Measurements from ENCODE around the gene CTAGE6.
A peak's percentile ranks its signal among the peaks of the same experiment; 100 is the strongest.
"Not testable (repeated sequence)": the region's sequence is repeated elsewhere in the genome, so short reads cannot be mapped to it uniquely, and the experiment has no call there.

CTAGE6 gene

GRCh38 chr7:143745340-143745739 is 12.2 kb downstream of the CTAGE6 start:
- not testable (repeated sequence) for H3K36me3 ChIP-seq (replicated peaks in 1 of 2; ENCODE audit: control insufficient read depth in 2 of 2, insufficient read depth in 2 of 2, low read length in 2 of 2); H3K27me3 ChIP-seq (ENCODE audit: control insufficient read depth in 3 of 3, insufficient read depth in 3 of 3, low read depth in 1 of 3, low read length in 3 of 3); H2BK5ac ChIP-seq (ENCODE audit: low read length); H3K4me2 ChIP-seq (ENCODE audit: insufficient read depth, low read length, poor library complexity, severe bottlenecking); H2AFZ ChIP-seq (ENCODE audit: low read length); H3K4ac ChIP-seq (ENCODE audit: low read length); H3K79me1 ChIP-seq (ENCODE audit: low read depth, low read length); H4K91ac ChIP-seq (ENCODE audit: low read depth, low read length, poor library complexity); H3K4me3 ChIP-seq (ENCODE audit: low read length in 2 of 2); H4K8ac ChIP-seq (ENCODE audit: low read depth, low read length); H3K14ac ChIP-seq (ENCODE audit: low read length); DNase-seq (ENCODE audit: low spot score); H3K4me1 ChIP-seq (ENCODE audit: control insufficient read depth in 2 of 2, insufficient read depth in 1 of 2, low read depth in 1 of 2, low read length in 2 of 2); H3K9ac ChIP-seq (ENCODE audit: low read depth, low read length, poor library complexity); H3K18ac ChIP-seq (ENCODE audit: low read length); H2BK12ac ChIP-seq (ENCODE audit: low read length); H3K9me3 ChIP-seq (replicated peaks in 1 of 2; ENCODE audit: control insufficient read depth in 2 of 2, insufficient read depth in 1 of 2, low read depth in 1 of 2, low read length in 2 of 2); H2BK15ac ChIP-seq (ENCODE audit: low read length); H2BK120ac ChIP-seq (ENCODE audit: low read depth, low read length); H3K27ac ChIP-seq (replicated peaks; ENCODE audit: low read length); H2AK5ac ChIP-seq (ENCODE audit: low read depth, low read length); H3K23ac ChIP-seq (ENCODE audit: low read depth, low read length, poor library complexity)
- no CpG with 5 or more reads among the region's 4 CpGs for WGBS, 2 donors (ENCODE audit: extremely low coverage in 2 of 2, insufficient read length in 2 of 2, insufficient replicate concordance in 1 of 2)

- H2BK15ac ChIP-seq (ENCODE audit: low read length); H3K14ac ChIP-seq (ENCODE audit: low read length); H3K18ac ChIP-seq (ENCODE audit: low read length); H3K36me3 ChIP-seq (replicated peaks in 1 of 2; ENCODE audit: control insufficient read depth in 2 of 2, insufficient read depth in 2 of 2, low read length in 2 of 2); H4K91ac ChIP-seq (ENCODE audit: low read depth, low read length, poor library complexity); H3K27ac ChIP-seq (replicated peaks; ENCODE audit: low read length); H3K4me3 ChIP-seq (ENCODE audit: low read length in 2 of 2); H2BK12ac ChIP-seq (ENCODE audit: low read length); H2AFZ ChIP-seq (ENCODE audit: low read length); H3K4me2 ChIP-seq (ENCODE audit: insufficient read depth, low read length, poor library complexity, severe bottlenecking); H3K4me1 ChIP-seq (ENCODE audit: control insufficient read depth in 2 of 2, insufficient read depth in 1 of 2, low read depth in 1 of 2, low read length in 2 of 2); H2AK5ac ChIP-seq (ENCODE audit: low read depth, low read length); H2BK5ac ChIP-seq (ENCODE audit: low read length); H3K9ac ChIP-seq (ENCODE audit: low read depth, low read length, poor library complexity); H3K4ac ChIP-seq (ENCODE audit: low read length); H3K27me3 ChIP-seq (ENCODE audit: control insufficient read depth in 3 of 3, insufficient read depth in 3 of 3, low read depth in 1 of 3, low read length in 3 of 3); H4K8ac ChIP-seq (ENCODE audit: low read depth, low read length); H3K23ac ChIP-seq (ENCODE audit: low read depth, low read length, poor library complexity); H3K79me1 ChIP-seq (ENCODE audit: low read depth, low read length); H3K9me3 ChIP-seq (replicated peaks in 1 of 2; ENCODE audit: control insufficient read depth in 2 of 2, insufficient read depth in 1 of 2, low read depth in 1 of 2, low read length in 2 of 2); H2BK120ac ChIP-seq (ENCODE audit: low read depth, low read length): not testable (repeated sequence)
- DNase-seq (ENCODE audit: low spot score) = peak; percentile 15
- WGBS, 2 donors (ENCODE audit: extremely low coverage in 2 of 2, insufficient read length in 2 of 2, insufficient replicate concordance in 1 of 2) = no CpG with 5 or more reads among the region's 5 CpGs
These were observed 20.3 kb downstream of the CTAGE6 start for GRCh38 chr7:143737037-143737819.

- Histone ChIP-seq H3K4me1 (ENCODE audit: control insufficient read depth in 2 of 2, insufficient read depth in 1 of 2, low read depth in 1 of 2, low read length in 2 of 2) (no peaks in the 10 kb centered on the region), H3K9ac (ENCODE audit: low read depth, low read length, poor library complexity) (no peak overlapping the region), H3K36me3 (replicated peaks in 1 of 2; ENCODE audit: control insufficient read depth in 2 of 2, insufficient read depth in 2 of 2, low read length in 2 of 2) (peaks cover 0 to 2% of the 10 kb centered on the region in 2 donors)
These were observed 21.5 kb downstream of the CTAGE6 start for GRCh38 chr7:143735962-143736361.

GRCh38 chr7:143733876-143734275 is 23.6 kb downstream of the CTAGE6 start:
- Histone ChIP-seq H3K4me1 (ENCODE audit: control insufficient read depth in 2 of 2, insufficient read depth in 1 of 2, low read depth in 1 of 2, low read length in 2 of 2) (no peaks in the 10 kb centered on the region), H3K18ac (ENCODE audit: low read length) (no peak overlapping the region), H3K14ac (ENCODE audit: low read length) (no peak overlapping the region), H3K4me3 (ENCODE audit: low read length in 2 of 2) (no peak overlapping the region), H3K9me3 (replicated peaks in 1 of 2; ENCODE audit: control insufficient read depth in 2 of 2, insufficient read depth in 1 of 2, low read depth in 1 of 2, low read length in 2 of 2) (no peaks in the 10 kb centered on the region), H3K4ac (ENCODE audit: low read length) (no peak overlapping the region), H2BK5ac (ENCODE audit: low read length) (no peak overlapping the region), H4K91ac (ENCODE audit: low read depth, low read length, poor library complexity) (no peak overlapping the region), H3K9ac (ENCODE audit: low read depth, low read length, poor library complexity) (no peak overlapping the region), H2BK15ac (ENCODE audit: low read length) (no peak overlapping the region), H3K27me3 (ENCODE audit: control insufficient read depth in 3 of 3, insufficient read depth in 3 of 3, low read depth in 1 of 3, low read length in 3 of 3) (no peaks in the 10 kb centered on the region), H3K79me1 (ENCODE audit: low read depth, low read length) (no peaks in the 10 kb centered on the region), H3K27ac (replicated peaks; ENCODE audit: low read length) (no peak overlapping the region), H3K4me2 (ENCODE audit: insufficient read depth, low read length, poor library complexity, severe bottlenecking) (no peak overlapping the region), H2BK12ac (ENCODE audit: low read length) (no peak overlapping the region), H4K8ac (ENCODE audit: low read depth, low read length) (no peak overlapping the region), H2BK120ac (ENCODE audit: low read depth, low read length) (no peak overlapping the region), H3K36me3 (replicated peaks in 1 of 2; ENCODE audit: control insufficient read depth in 2 of 2, insufficient read depth in 2 of 2, low read length in 2 of 2) (peaks cover 0 to 2% of the 10 kb centered on the region in 2 donors), H3K23ac (ENCODE audit: low read depth, low read length, poor library complexity) (no peak overlapping the region), H2AFZ (ENCODE audit: low read length) (no peak overlapping the region), H2AK5ac (ENCODE audit: low read depth, low read length) (no peak overlapping the region)
- no CpG with 5 or more reads among the region's 5 CpGs for WGBS, 2 donors (ENCODE audit: extremely low coverage in 2 of 2, insufficient read length in 2 of 2, insufficient replicate concordance in 1 of 2)
- no peak for DNase-seq (ENCODE audit: low spot score)

More at GRCh38 chr7:143735962-143736361, 21.5 kb downstream of the CTAGE6 start:
- H3K4me3 ChIP-seq (ENCODE audit: low read length in 2 of 2) = no peak overlapping the region
- no peak overlapping the region for H3K18ac ChIP-seq (ENCODE audit: low read length)
- no peak overlapping the region for H2BK120ac ChIP-seq (ENCODE audit: low read depth, low read length)
- H3K27ac ChIP-seq (replicated peaks; ENCODE audit: low read length) = no peak overlapping the region
- H2AK5ac ChIP-seq (ENCODE audit: low read depth, low read length) = no peak overlapping the region
- H3K9me3 ChIP-seq (replicated peaks in 1 of 2; ENCODE audit: control insufficient read depth in 2 of 2, insufficient read depth in 1 of 2, low read depth in 1 of 2, low read length in 2 of 2) = no peaks in the 10 kb centered on the region
- no peak overlapping the region for H3K4me2 ChIP-seq (ENCODE audit: insufficient read depth, low read length, poor library complexity, severe bottlenecking)
- no peak overlapping the region for H4K8ac ChIP-seq (ENCODE audit: low read depth, low read length)
- H2BK5ac ChIP-seq (ENCODE audit: low read length) = no peak overlapping the region
- no peaks in the 10 kb centered on the region for H3K79me1 ChIP-seq (ENCODE audit: low read depth, low read length)
- H2BK12ac ChIP-seq (ENCODE audit: low read length) = no peak overlapping the region
- H3K27me3 ChIP-seq (ENCODE audit: control insufficient read depth in 3 of 3, insufficient read depth in 3 of 3, low read depth in 1 of 3, low read length in 3 of 3) = no peaks in the 10 kb centered on the region
- no CpG with 5 or more reads among the region's 4 CpGs for WGBS, 2 donors (ENCODE audit: extremely low coverage in 2 of 2, insufficient read length in 2 of 2, insufficient replicate concordance in 1 of 2)
- DNase-seq (ENCODE audit: low spot score) = no peak
- H2AFZ ChIP-seq (ENCODE audit: low read length) = no peak overlapping the region
- no peak overlapping the region for H4K91ac ChIP-seq (ENCODE audit: low read depth, low read length, poor library complexity)
- H2BK15ac ChIP-seq (ENCODE audit: low read length) = no peak overlapping the region
- no peak overlapping the region for H3K23ac ChIP-seq (ENCODE audit: low read depth, low read length, poor library complexity)
- H3K4ac ChIP-seq (ENCODE audit: low read length) = no peak overlapping the region
- no peak overlapping the region for H3K14ac ChIP-seq (ENCODE audit: low read length)

Measured in neuronal stem cell (in vitro differentiated cells).